Loucy (cell line): ENCODE measurements around the gene ISCU.
"Not testable (repeated sequence)": the region's sequence is repeated elsewhere in the genome, so short reads cannot be mapped to it uniquely, and the experiment has no call there.

ENCODE experiments used
- H2AFZ ChIP-seq: fragments of 200-600 bp; sonication (generic); 2 replicates; pipeline ENCODE4 v1.6.0; 2016; ENCODE audit warnings: antibody characterized with exemption, mild to moderate bottlenecking, low read length, moderate library complexity
- H3F3A ChIP-seq: fragments of 200-600 bp; 2 replicates; pipeline ENCODE4 v1.6.0; 2016; ENCODE audit warnings: antibody characterized with exemption, low read depth, mild to moderate bottlenecking
- H3K27me3 ChIP-seq: fragments of 200-600 bp; sonication (generic); 2 replicates; pipeline ENCODE4 v1.6.1; 2014; ENCODE audit warnings: low read length, mild to moderate bottlenecking; ENCODE audit not compliant: insufficient read depth, poor library complexity, severe bottlenecking
- H3K36me3 ChIP-seq: fragments of 200-600 bp; sonication (generic); 2 replicates; pipeline ENCODE4 v1.6.1; 2016; ENCODE audit warnings: low read length; ENCODE audit not compliant: insufficient read depth
- H3K4me1 ChIP-seq: fragments of 200-600 bp; sonication (generic); 2 replicates; pipeline ENCODE4 v1.5.1; 2014; ENCODE audit warnings: low read length, mild to moderate bottlenecking; ENCODE audit not compliant: insufficient read depth, poor library complexity, severe bottlenecking
- H3K4me2 ChIP-seq: fragments of 200-600 bp; sonication (generic); 2 replicates; pipeline ENCODE4 v1.6.0; 2014; ENCODE audit warnings: antibody characterized with exemption, low read length, low read depth, mild to moderate bottlenecking; ENCODE audit not compliant: poor library complexity, severe bottlenecking
- H3K4me3 ChIP-seq: fragments of 200-600 bp; sonication (generic); 2 replicates; pipeline ENCODE4 v1.5.1; 2014; ENCODE audit warnings: low read length, mild to moderate bottlenecking, mixed read lengths; ENCODE audit not compliant: poor library complexity, severe bottlenecking
- H3K79me2 ChIP-seq: fragments of 200-600 bp; sonication (generic); 2 replicates; pipeline ENCODE4 v1.6.1; 2014; ENCODE audit warnings: low read length; ENCODE audit not compliant: insufficient read depth
- H3K9ac ChIP-seq: fragments of 200-600 bp; sonication (generic); 2 replicates; pipeline ENCODE4 v1.6.0; 2014; ENCODE audit warnings: mild to moderate bottlenecking, low read depth, low read length, moderate library complexity; ENCODE audit not compliant: poor library complexity, severe bottlenecking
- H3K9me2 ChIP-seq: fragments of 200-600 bp; sonication (generic); replicated peaks from 2 replicates; pipeline ENCODE4 v1.6.1; 2016; ENCODE audit warnings: low read depth, low read length, mixed read lengths
- H3K9me3 ChIP-seq: fragments of 200-600 bp; sonication (generic); 2 replicates; pipeline ENCODE4 v1.6.1; 2014; ENCODE audit warnings: mild to moderate bottlenecking, antibody characterized with exemption, low read length, low read depth; ENCODE audit not compliant: insufficient read depth
- H4K20me1 ChIP-seq: fragments of 200-600 bp; sonication (generic); 2 replicates; pipeline ENCODE4 v1.6.0; 2014; ENCODE audit warnings: antibody characterized with exemption, low read length, mild to moderate bottlenecking; ENCODE audit not compliant: insufficient read depth, poor library complexity, severe bottlenecking
- EZH2phosphoT487 ChIP-seq: fragments of 200-600 bp; IDR thresholded peaks from 2 replicates; pipeline ENCODE4 v1.6.1; 2018; ENCODE audit warnings: antibody characterized with exemption, mild to moderate bottlenecking, moderate library complexity, borderline replicate concordance
- TF ChIP-seq, protein P1 (sequence below): fragments of 200-600 bp; sonication (generic); conservative IDR thresholded peaks from 2 replicates; pipeline ENCODE4 v1.5.1; 2014; ENCODE audit warnings: mild to moderate bottlenecking, antibody characterized with exemption, low read length

Gene ISCU

DNA sequence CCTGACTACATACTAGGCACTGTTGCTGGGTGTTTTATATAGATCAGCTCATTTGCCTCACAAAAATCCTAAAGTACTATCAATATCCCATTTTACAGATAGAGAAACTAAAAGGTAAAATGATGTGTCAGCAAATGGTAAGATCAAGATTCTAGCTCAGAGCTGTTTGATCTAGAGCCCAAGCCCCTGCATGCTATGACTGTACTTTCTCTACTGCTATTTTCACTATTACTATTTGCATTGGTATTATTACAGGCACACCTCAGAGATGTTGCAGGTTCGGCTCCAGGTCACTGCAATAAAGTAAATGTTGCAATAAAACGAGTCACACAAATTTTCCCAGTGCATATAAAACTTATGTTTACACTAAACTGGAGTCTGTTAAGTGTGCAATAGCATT, 10.9 kb downstream of the ISCU start:
- Histone ChIP-seq H3K4me2 (no peak overlapping the region), H4K20me1 (no peaks in the 10 kb centered on the region), H3K4me1 (peaks cover 13% of the 10 kb centered on the region), H3K36me3 (no peaks in the 10 kb centered on the region), H3K79me2 (no peaks in the 10 kb centered on the region), H3F3A (no peaks in the 10 kb centered on the region), H2AFZ (no peak overlapping the region), H3K9me2 (no peaks in the 10 kb centered on the region), H3K27me3 (no peaks in the 10 kb centered on the region), H3K4me3 (no peak overlapping the region), H3K9me3 (no peaks in the 10 kb centered on the region), H3K9ac (no peak overlapping the region)
- no peak for TF ChIP-seq EZH2phosphoT487
- TF ChIP-seq, protein P1, sequence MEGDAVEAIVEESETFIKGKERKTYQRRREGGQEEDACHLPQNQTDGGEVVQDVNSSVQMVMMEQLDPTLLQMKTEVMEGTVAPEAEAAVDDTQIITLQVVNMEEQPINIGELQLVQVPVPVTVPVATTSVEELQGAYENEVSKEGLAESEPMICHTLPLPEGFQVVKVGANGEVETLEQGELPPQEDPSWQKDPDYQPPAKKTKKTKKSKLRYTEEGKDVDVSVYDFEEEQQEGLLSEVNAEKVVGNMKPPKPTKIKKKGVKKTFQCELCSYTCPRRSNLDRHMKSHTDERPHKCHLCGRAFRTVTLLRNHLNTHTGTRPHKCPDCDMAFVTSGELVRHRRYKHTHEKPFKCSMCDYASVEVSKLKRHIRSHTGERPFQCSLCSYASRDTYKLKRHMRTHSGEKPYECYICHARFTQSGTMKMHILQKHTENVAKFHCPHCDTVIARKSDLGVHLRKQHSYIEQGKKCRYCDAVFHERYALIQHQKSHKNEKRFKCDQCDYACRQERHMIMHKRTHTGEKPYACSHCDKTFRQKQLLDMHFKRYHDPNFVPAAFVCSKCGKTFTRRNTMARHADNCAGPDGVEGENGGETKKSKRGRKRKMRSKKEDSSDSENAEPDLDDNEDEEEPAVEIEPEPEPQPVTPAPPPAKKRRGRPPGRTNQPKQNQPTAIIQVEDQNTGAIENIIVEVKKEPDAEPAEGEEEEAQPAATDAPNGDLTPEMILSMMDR = no peak

DNA sequence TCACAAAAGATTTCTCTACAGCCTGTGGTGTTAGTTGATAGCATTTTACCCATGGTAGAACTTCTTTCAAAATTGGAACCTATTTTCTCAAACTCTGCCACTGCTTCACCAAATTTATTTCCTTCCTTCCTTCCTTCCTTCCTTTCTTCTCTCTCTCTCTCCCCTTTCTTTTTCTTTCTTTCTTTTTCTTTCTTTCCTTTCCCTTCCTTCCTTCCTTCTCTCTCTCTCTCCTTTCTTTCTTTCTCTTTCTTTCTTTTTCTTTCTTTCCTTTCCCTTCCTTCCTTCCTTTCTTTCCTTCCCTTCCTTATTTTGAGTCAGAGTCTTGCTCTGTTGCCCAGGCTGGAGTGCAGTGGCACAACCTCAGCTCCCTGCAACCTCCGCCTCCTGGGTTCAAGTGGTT, 11.9 kb downstream of the ISCU start:
- H3K4me3 ChIP-seq, H3K36me3 ChIP-seq, H3K9me3 ChIP-seq, H3K27me3 ChIP-seq, H3K9me2 ChIP-seq, H2AFZ ChIP-seq, H3F3A ChIP-seq, H3K9ac ChIP-seq, H3K79me2 ChIP-seq, H3K4me1 ChIP-seq, H4K20me1 ChIP-seq, H3K4me2 ChIP-seq: not testable (repeated sequence)

- H3K9me3 ChIP-seq = no peaks in the 10 kb centered on the region
- H3K4me1 ChIP-seq = no peaks in the 10 kb centered on the region
- no peaks in the 10 kb centered on the region for H4K20me1 ChIP-seq
- H3K79me2 ChIP-seq = no peaks in the 10 kb centered on the region
- no peak overlapping the region for H2AFZ ChIP-seq
- H3F3A ChIP-seq = no peaks in the 10 kb centered on the region
- H3K9me2 ChIP-seq = no peaks in the 10 kb centered on the region
- no peaks in the 10 kb centered on the region for H3K36me3 ChIP-seq
- H3K4me2 ChIP-seq = no peak overlapping the region
- no peak overlapping the region for H3K9ac ChIP-seq
- H3K27me3 ChIP-seq = no peaks in the 10 kb centered on the region
- H3K4me3 ChIP-seq = no peak overlapping the region
- TF ChIP-seq, protein P1 = no peak
- TF ChIP-seq EZH2phosphoT487 = no peak
Measured at GRCh38 chr12:108575199-108575912, 13.0 kb downstream of the ISCU start.

GRCh38 chr12:108576660-108577234, 14.4 kb downstream of the ISCU start:
- H3K4me3 ChIP-seq = no peak overlapping the region
- no peak overlapping the region for H2AFZ ChIP-seq
- no peaks in the 10 kb centered on the region for H3K9me3 ChIP-seq
- no peak overlapping the region for H3K9ac ChIP-seq
- H3K9me2 ChIP-seq = no peaks in the 10 kb centered on the region
- H3K79me2 ChIP-seq = no peaks in the 10 kb centered on the region
- no peaks in the 10 kb centered on the region for H3K4me1 ChIP-seq
- no peaks in the 10 kb centered on the region for H3K27me3 ChIP-seq
- H3K4me2 ChIP-seq = no peak overlapping the region
- H3F3A ChIP-seq = no peaks in the 10 kb centered on the region
- no peak for TF ChIP-seq EZH2phosphoT487
- TF ChIP-seq, protein P1 = no peak
- H3K36me3 ChIP-seq = no peaks in the 10 kb centered on the region
- no peaks in the 10 kb centered on the region for H4K20me1 ChIP-seq
